HEK293 (cell line): ENCODE data around the gene DSTN.

Experiments used
- CTCF ChIA-PET: fragments of 350-600 bp; formaldehyde crosslinking; extraction: SDS; loops from one replicate; lab custom pipeline; 2021; ENCODE audit warnings: antibody characterized with exemption; lab: Yijun Ruan, JAX
- POLR2A ChIA-PET: fragments of 300-600 bp; formaldehyde crosslinking; extraction: SDS; loops from one replicate; lab custom pipeline; 2020; ENCODE audit warnings: antibody characterized with exemption, inconsistent platforms; lab: Yijun Ruan, JAX
- H3K27ac ChIP-seq: fragments of 200-500 bp; sonication (Bioruptor generic); 2 replicates; pipeline ENCODE4 v1.5.1; 2014; ENCODE audit warnings: low read depth, low read length, control low read depth, inconsistent platforms; ENCODE audit errors: extremely low read depth
- H3K36me3 ChIP-seq, 2 experiments: fragments of 200-500 bp in 1 of 2; sonication (Bioruptor generic) in 1 of 2; 1 replicate in 1 of 2; 2 replicates in 1 of 2; pipeline ENCODE4 v1.5.1; 2014 to 2017; ENCODE audit warnings: inconsistent platforms in 2 of 2, low read length in 2 of 2; ENCODE audit not compliant: control insufficient read depth in 2 of 2, insufficient read depth in 1 of 2
- H3K4me1 ChIP-seq: fragments of 200-500 bp; sonication (Bioruptor generic); 2 replicates; pipeline ENCODE4 v1.5.1; 2014; ENCODE audit warnings: mild to moderate bottlenecking, low read length, inconsistent platforms; ENCODE audit not compliant: control insufficient read depth, insufficient read depth
- H3K4me3 ChIP-seq: 2 replicates; pipeline ENCODE4 v1.5.1; 2011; ENCODE audit warnings: low read depth, mild to moderate bottlenecking, control low read depth, low read length, moderate library complexity
- H3K9me3 ChIP-seq: fragments of 200-500 bp; sonication (Bioruptor generic); 2 replicates; pipeline ENCODE4 v1.5.1; 2014; ENCODE audit warnings: low read depth, low read length, inconsistent platforms; ENCODE audit not compliant: control insufficient read depth, insufficient read depth
- ZEB2 ChIP-seq: fragments of 450-650 bp; formaldehyde crosslinking; IDR thresholded peaks from 2 replicates; pipeline ENCODE4 v1.5.1; 2016; ENCODE audit warnings: missing biosample characterization, missing genetic modification characterization
- ZNF146 ChIP-seq: fragments of 450-650 bp; formaldehyde crosslinking; IDR thresholded peaks from 2 replicates; pipeline ENCODE4 v1.5.1; 2016; ENCODE audit warnings: missing biosample characterization, missing genetic modification characterization
- ZNF223 ChIP-seq: fragments of 450-650 bp; formaldehyde crosslinking; IDR thresholded peaks from 2 replicates; pipeline ENCODE4 v1.5.1; 2016; ENCODE audit warnings: missing biosample characterization, missing genetic modification characterization
- ZNF324 ChIP-seq: fragments of 450-650 bp; formaldehyde crosslinking; IDR thresholded peaks from 2 replicates; pipeline ENCODE4 v1.5.1; 2016; ENCODE audit warnings: missing biosample characterization, missing genetic modification characterization
- ZNF335 ChIP-seq: fragments of 450-650 bp; formaldehyde crosslinking; conservative IDR thresholded peaks from 2 replicates; pipeline ENCODE4 v1.5.1; 2016; ENCODE audit warnings: missing biosample characterization, missing genetic modification characterization
- ZNF354C ChIP-seq: fragments of 450-650 bp; formaldehyde crosslinking; IDR thresholded peaks from 2 replicates; pipeline ENCODE4 v1.5.1; 2016; ENCODE audit warnings: missing biosample characterization, missing genetic modification characterization, low read depth, borderline replicate concordance
- ZNF416 ChIP-seq: fragments of 450-650 bp; formaldehyde crosslinking; IDR thresholded peaks from 2 replicates; pipeline ENCODE4 v1.5.1; 2016; ENCODE audit warnings: missing biosample characterization, missing genetic modification characterization
- ZNF529 ChIP-seq: fragments of 450-650 bp; formaldehyde crosslinking; IDR thresholded peaks from 2 replicates; pipeline ENCODE4 v1.5.1; 2017; ENCODE audit warnings: missing genetic modification characterization, missing biosample characterization; ENCODE audit not compliant: insufficient replicate concordance
- ZNF747 ChIP-seq: fragments of 450-650 bp; formaldehyde crosslinking; IDR thresholded peaks from 2 replicates; pipeline ENCODE4 v1.5.1; 2016; ENCODE audit warnings: missing biosample characterization, missing genetic modification characterization
- ZSCAN16 ChIP-seq: fragments of 450-650 bp; formaldehyde crosslinking; IDR thresholded peaks from 2 replicates; pipeline ENCODE4 v1.5.1; 2016; ENCODE audit warnings: missing biosample characterization, missing genetic modification characterization
- TF ChIP-seq, protein P1 (sequence below): fragments of 450-650 bp; formaldehyde crosslinking; conservative IDR thresholded peaks from 2 replicates; pipeline ENCODE4 v1.5.1; 2016; ENCODE audit warnings: low read depth, missing biosample characterization, missing genetic modification characterization
- TF ChIP-seq, protein P2 (sequence below): fragments of 450-650 bp; IDR thresholded peaks from 2 replicates; pipeline ENCODE4 v1.5.1; 2018; ENCODE audit warnings: missing biosample characterization, missing genetic modification characterization
- TF ChIP-seq, protein P3 (sequence below): fragments of 450-650 bp; formaldehyde crosslinking; IDR thresholded peaks from 2 replicates; pipeline ENCODE4 v1.5.1; 2016; ENCODE audit warnings: missing biosample characterization, missing genetic modification characterization, low read depth

DSTN gene

DNA sequence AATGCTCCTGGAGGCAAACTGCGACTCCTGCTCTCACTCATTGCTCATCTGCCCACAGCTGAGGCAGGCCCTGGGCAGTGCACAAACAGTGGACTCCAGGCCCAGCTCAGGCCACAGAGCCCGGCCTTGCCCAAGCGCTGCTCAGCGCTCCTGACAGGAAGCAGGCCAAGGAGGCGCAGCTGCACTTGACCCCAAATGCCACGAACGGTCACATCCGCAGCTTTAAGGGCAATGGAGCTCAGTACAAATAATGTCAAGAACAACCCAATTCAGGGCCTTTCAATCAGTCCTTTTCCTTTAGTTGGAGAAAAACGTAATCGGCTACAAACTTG, 78.4 kb downstream of the DSTN start (continued):
- TF ChIP-seq, protein P1, sequence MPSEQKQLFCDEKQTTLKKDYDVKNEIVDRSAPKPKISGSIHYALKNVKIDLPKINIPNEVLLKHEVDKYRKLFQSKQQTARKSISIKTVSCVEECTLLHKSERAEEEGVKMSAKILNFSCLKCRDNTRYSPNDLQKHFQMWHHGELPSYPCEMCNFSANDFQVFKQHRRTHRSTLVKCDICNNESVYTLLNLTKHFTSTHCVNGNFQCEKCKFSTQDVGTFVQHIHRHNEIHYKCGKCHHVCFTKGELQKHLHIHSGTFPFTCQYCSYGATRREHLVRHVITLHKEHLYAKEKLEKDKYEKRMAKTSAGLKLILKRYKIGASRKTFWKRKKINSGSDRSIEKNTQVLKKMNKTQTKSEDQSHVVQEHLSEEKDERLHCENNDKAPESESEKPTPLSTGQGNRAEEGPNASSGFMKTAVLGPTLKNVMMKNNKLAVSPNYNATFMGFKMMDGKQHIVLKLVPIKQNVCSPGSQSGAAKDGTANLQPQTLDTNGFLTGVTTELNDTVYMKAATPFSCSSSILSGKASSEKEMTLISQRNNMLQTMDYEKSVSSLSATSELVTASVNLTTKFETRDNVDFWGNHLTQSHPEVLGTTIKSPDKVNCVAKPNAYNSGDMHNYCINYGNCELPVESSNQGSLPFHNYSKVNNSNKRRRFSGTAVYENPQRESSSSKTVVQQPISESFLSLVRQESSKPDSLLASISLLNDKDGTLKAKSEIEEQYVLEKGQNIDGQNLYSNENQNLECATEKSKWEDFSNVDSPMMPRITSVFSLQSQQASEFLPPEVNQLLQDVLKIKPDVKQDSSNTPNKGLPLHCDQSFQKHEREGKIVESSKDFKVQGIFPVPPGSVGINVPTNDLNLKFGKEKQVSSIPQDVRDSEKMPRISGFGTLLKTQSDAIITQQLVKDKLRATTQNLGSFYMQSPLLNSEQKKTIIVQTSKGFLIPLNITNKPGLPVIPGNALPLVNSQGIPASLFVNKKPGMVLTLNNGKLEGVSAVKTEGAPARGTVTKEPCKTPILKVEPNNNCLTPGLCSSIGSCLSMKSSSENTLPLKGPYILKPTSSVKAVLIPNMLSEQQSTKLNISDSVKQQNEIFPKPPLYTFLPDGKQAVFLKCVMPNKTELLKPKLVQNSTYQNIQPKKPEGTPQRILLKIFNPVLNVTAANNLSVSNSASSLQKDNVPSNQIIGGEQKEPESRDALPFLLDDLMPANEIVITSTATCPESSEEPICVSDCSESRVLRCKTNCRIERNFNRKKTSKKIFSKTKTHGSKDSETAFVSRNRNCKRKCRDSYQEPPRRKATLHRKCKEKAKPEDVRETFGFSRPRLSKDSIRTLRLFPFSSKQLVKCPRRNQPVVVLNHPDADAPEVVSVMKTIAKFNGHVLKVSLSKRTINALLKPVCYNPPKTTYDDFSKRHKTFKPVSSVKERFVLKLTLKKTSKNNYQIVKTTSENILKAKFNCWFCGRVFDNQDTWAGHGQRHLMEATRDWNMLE (tag by site-specific recombination) = no peak
- TF ChIP-seq, protein P2, sequence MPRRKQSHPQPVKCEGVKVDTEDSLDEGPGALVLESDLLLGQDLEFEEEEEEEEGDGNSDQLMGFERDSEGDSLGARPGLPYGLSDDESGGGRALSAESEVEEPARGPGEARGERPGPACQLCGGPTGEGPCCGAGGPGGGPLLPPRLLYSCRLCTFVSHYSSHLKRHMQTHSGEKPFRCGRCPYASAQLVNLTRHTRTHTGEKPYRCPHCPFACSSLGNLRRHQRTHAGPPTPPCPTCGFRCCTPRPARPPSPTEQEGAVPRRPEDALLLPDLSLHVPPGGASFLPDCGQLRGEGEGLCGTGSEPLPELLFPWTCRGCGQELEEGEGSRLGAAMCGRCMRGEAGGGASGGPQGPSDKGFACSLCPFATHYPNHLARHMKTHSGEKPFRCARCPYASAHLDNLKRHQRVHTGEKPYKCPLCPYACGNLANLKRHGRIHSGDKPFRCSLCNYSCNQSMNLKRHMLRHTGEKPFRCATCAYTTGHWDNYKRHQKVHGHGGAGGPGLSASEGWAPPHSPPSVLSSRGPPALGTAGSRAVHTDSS (tag by site-specific recombination) = no peak
- TF ChIP-seq ZNF146 (tag by site-specific recombination) = no peak
- no peak for TF ChIP-seq ZNF324 (tag by site-specific recombination)
- TF ChIP-seq ZSCAN16 (tag by site-specific recombination) = no peak
- no peak for TF ChIP-seq ZEB2
- no peak for TF ChIP-seq ZNF416
- no peak for TF ChIP-seq ZNF529
- no peak for TF ChIP-seq ZNF747 (tag by site-specific recombination)
- TF ChIP-seq ZNF223 (tag by site-specific recombination) = no peak

DNA sequence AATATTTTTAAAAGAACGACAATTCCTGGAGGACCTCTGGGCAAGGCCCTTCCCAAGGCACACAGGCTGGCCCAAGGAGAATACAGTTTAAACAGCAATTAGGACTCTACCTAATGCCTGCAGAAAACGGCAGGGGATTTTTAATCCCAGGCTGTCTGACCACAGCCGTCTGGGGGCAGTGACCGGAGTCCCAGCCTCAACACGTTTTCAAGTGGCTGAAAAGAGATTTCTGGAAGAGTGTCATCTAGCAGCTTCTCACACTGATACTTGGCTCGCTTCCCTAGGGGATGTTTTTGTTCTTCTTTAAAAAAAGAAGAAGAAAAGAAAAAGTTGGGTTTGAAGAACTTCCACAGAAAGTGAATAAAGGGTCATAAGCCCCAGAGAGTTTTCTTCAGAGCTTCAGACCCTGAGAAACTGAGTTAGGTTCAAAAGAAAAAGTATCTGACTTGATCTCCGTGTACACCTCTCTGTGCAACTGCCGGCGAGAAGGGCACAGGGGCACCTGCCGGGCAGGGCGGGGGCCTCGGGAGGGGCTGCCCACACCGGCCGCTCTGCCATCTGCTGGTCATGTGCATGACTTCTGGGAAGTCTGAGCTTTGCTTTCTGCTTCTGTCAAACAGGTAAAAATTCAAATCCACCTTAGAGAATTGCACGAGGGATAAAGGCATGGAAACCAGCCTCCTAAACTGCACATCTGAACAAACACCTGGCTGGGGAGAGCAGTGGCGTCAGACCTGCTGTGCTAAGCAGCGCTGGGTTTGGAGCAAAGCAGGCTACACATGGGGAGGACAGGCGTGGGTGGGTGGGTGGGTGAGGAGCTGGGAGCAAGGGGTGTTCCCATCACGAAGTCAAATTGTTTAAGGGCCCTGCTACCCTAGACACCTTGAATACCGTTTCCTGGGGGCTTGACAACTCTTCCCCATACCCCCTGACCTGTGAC, 79.2 kb downstream of the DSTN start:
- Histone ChIP-seq H3K4me3 (no peak overlapping the region), H3K9me3 (no peaks in the 10 kb centered on the region), H3K27ac (no peak overlapping the region), H3K36me3 (peaks cover 0 to 11% of the 10 kb centered on the region in 2 experiments; a peak in 1 of 3 replicates), H3K4me1 (peaks cover 8% of the 10 kb centered on the region; the same call in 1 of the 2 replicates)
- ChIA-PET CTCF (interaction anchor here (0.7 to 1.8 kb wide), 9 partner anchors 8 to 290 kb away, joined by 3 to 5 read pairs (median 3); partner anchors contain the start of gene RRBP1), POLR2A (no interaction called here)
- TF ChIP-seq ZNF354C (tag by site-specific recombination) (no peak), ZNF335 (0 out of 2 replicates have a peak, but pooled peaks have one; percentile 13)
- TF ChIP-seq, protein P3, sequence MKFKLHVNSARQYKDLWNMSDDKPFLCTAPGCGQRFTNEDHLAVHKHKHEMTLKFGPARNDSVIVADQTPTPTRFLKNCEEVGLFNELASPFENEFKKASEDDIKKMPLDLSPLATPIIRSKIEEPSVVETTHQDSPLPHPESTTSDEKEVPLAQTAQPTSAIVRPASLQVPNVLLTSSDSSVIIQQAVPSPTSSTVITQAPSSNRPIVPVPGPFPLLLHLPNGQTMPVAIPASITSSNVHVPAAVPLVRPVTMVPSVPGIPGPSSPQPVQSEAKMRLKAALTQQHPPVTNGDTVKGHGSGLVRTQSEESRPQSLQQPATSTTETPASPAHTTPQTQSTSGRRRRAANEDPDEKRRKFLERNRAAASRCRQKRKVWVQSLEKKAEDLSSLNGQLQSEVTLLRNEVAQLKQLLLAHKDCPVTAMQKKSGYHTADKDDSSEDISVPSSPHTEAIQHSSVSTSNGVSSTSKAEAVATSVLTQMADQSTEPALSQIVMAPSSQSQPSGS (tag by site-specific recombination) = no peak
